Activated naive CD8-positive, alpha-beta T cell treated with anti-CD3 and anti-CD28 coated beads for 36 hours (primary cell): ENCODE data around the gene RPEL1. TPM values are rescaled to one million over a fixed set of nuclear protein-coding genes. Genes with fewer than 3 reads are reported as not detected.
"Not testable (repeated sequence)": the region's sequence is repeated elsewhere in the genome, so short reads cannot be mapped to it uniquely, and the experiment has no call there.

Experiments used
- DNase-seq: peaks from one replicate; pipeline ENCODE4 v3.0.0; 2021
- H3K27ac Mint-ChIP-seq: one replicate; pipeline ENCODE4 v1.8.0; 2022; ENCODE audit warnings: mild to moderate bottlenecking, moderate library complexity, mixed read lengths
- H3K27me3 Mint-ChIP-seq: one replicate; pipeline ENCODE4 v1.8.0; 2022; ENCODE audit warnings: mild to moderate bottlenecking, mixed read lengths
- H3K36me3 Mint-ChIP-seq: one replicate; pipeline ENCODE4 v1.8.0; 2021; ENCODE audit warnings: mild to moderate bottlenecking, mixed read lengths
- H3K4me1 Mint-ChIP-seq: one replicate; pipeline ENCODE4 v1.8.0; 2021; ENCODE audit warnings: mixed read lengths
- H3K4me3 Mint-ChIP-seq: one replicate; pipeline ENCODE4 v1.8.0; 2022; ENCODE audit warnings: mild to moderate bottlenecking, moderate library complexity, mixed read lengths
- H3K9me3 Mint-ChIP-seq: one replicate; pipeline ENCODE4 v1.8.0; 2022; ENCODE audit warnings: mixed read lengths
- total RNA-seq, 2 experiments: library from RNA; stranded (reverse); gene quantifications; one replicate each; pipeline ENCODE4 v1.2.3, GENCODE V29; 2021

Gene RPEL1
- under 1 TPM in 1 of 2 experiments, not detected in 1; 0.10 TPM for total RNA-seq

DNA sequence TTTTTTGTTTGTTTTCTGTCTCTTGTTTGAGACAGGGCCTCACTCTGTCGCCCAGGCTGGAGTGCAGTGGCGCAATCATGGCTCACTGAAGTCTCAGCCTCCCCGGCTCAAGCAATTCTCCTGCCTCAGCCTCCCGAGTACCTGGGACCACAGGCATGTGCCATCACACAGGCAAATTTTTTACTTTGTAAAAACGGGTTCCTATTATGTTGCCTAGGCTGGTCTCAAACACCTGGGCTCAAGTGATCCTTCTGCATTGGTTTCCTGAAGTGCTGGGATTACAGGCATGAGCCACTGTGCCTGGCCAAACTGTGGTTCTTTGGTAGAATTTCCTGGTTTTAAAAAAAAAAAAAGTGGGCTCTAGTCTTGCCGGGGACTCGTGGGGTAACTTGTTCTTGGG lies at the start of gene RPEL1:
RPEL1 (plus strand) TSS at position 301 of the 400 bp plus-strand sequence. CDS start 110 bp downstream, outside the sequence.
- H3K27me3 Mint-ChIP-seq, H3K36me3 Mint-ChIP-seq, H3K9me3 Mint-ChIP-seq, H3K4me3 Mint-ChIP-seq, DNase-seq, H3K27ac Mint-ChIP-seq: not testable (repeated sequence)
- peaks cover 10% of the 10 kb centered on the region for H3K4me1 Mint-ChIP-seq

DNA sequence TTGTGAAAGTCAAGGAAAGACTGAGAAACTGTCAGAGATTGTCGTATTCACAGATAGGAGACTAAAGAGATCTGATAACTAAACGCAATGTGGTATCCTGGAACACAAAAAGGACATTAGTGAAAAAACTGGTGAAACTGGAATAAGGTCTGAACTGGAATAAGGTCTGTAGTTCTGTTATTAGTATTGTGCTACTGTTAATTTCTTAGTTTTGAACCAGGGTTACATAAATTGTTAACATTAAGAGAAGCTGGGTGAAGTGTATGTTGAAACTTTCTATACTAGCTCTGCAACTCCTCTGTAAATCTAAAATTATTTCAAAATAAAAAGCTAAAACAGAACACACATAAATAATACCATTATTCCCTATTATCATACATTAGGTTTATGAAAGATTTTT lies 49.2 kb upstream of the RPEL1 start:
- Mint-ChIP-seq H3K4me1 (peaks cover 24% of the 10 kb centered on the region), H3K4me3 (no peak overlapping the region), H3K27me3 (peaks cover 6% of the 10 kb centered on the region), H3K9me3 (no peaks in the 10 kb centered on the region), H3K36me3 (peaks cover 5% of the 10 kb centered on the region), H3K27ac (no peak overlapping the region)
- no peak for DNase-seq

DNA sequence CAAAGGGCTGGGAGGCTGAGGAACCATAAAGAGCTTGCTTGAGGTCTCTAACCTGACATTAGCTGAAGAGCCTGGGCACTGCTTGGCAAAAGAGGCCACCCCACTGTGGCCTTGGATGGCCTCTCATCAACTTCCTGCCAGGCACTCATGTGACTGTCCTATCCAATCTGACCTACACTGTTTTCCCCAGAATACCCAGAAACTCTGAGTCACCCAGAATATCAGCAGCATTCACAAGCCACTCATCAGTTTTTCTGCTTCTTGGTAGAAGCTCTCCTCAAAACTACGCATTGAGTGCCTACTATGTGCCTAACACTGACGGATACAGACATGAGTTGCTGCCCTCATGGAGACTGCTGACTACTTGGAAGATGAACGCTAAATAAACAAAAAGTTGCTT lies 48.5 kb upstream of the RPEL1 start:
- Mint-ChIP-seq H3K4me1 (peaks cover 18% of the 10 kb centered on the region), H3K27me3 (peaks cover 6% of the 10 kb centered on the region), H3K36me3 (peaks cover 1% of the 10 kb centered on the region), H3K9me3 (no peaks in the 10 kb centered on the region), H3K27ac (no peak overlapping the region), H3K4me3 (peak overlapping the region; percentile 43)
- peak; percentile 22 for DNase-seq

DNA sequence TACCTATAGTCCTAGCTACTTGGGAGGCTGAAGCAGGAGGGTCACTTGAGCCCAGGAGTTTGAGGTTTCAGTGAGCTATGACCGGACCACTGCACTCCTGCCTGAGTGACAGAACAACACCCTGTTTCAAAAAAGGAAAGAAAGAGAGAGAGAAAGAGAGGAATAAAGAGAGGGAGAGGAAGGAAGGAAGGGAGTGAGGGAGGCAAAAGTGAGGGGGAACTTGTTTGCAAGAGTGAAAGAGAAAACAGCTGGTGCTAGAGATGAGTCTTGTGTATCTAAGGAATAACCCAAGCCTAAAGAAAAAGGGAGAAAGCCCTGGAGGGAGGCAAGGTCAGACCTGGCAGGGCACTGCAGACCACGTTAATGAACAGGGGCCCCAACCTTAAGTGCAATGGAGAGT lies 47.8 kb upstream of the RPEL1 start:
- no peak for DNase-seq
- no peak overlapping the region for H3K4me3 Mint-ChIP-seq
- H3K36me3 Mint-ChIP-seq: peaks cover 1% of the 10 kb centered on the region
- H3K27ac Mint-ChIP-seq: no peak overlapping the region
- H3K27me3 Mint-ChIP-seq: peaks cover 3% of the 10 kb centered on the region
- H3K9me3 Mint-ChIP-seq: no peaks in the 10 kb centered on the region
- H3K4me1 Mint-ChIP-seq: peaks cover 18% of the 10 kb centered on the region

DNA sequence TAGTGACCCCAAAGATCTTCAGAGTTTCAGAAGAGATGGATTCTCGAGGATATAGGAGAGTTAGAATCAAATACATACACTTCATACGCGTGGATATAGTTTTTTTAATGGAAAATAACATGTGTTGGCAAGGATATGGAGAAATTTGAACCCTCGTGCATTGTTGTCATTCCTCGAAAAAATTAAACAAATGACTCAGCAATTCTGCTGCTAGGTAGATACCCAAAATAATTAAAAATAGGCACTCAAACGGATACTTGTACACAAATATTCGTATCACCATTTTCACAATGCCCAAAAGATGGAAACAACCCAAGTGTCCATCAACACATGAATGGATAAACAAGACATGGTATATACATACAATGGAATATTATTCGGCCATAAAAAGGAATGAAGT lies 47.0 kb upstream of the RPEL1 start:
- Mint-ChIP-seq H3K27ac (no peak overlapping the region), H3K4me3 (no peak overlapping the region), H3K9me3 (no peaks in the 10 kb centered on the region), H3K4me1 (peaks cover 14% of the 10 kb centered on the region), H3K27me3 (peaks cover 3% of the 10 kb centered on the region), H3K36me3 (peaks cover 1% of the 10 kb centered on the region)
- DNase-seq: no peak

DNA sequence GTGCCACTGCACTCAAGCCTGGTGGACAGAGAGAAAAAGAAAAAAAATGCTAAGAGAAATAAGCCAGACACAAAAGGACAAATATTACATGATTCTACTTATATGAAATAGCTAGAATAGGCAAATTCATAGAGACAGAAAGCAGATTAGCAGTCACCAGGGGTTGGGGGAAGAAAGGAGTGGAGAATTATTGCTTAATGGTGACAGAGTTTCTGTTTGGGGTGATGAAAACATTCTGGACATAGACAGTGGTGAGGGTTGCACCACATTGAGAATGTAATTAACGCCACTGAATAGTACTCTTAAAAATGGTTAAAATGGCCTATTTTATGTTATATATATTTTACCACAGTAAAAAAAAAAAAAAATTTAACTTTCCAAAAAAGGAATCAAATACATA lies 46.2 kb upstream of the RPEL1 start:
- no peak overlapping the region for H3K4me3 Mint-ChIP-seq

DNA sequence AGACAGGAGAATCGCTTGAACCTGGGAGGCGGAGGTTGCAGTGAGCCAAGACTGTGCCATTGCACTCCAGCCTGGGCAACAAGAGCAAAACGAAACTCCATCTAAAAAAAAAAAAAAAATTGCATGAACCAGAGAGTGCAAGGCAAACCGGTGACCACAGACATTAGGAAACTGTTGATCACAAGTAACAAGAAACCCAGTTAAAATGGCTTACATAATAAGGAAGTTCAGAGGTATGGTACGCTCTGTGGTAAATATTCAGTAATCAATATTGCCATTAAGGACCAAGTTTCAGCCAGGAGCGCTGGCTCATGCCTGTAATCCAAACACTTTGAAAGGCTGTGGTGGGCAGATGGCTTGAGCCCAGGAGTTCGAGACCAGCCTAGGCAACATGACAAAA lies 43.4 kb upstream of the RPEL1 start:
- Mint-ChIP-seq H3K4me3 (no peak overlapping the region), H3K9me3 (peaks cover 5% of the 10 kb centered on the region), H3K27ac (no peak overlapping the region), H3K36me3 (no peaks in the 10 kb centered on the region), H3K27me3 (peaks cover 6% of the 10 kb centered on the region), H3K4me1 (peaks cover 6% of the 10 kb centered on the region)
- DNase-seq: no peak

More for the DNA sequence above, 46.2 kb upstream of the RPEL1 start:
- Mint-ChIP-seq H3K27me3 (no peaks in the 10 kb centered on the region), H3K9me3 (no peaks in the 10 kb centered on the region), H3K27ac (no peak overlapping the region), H3K4me1 (peaks cover 13% of the 10 kb centered on the region), H3K36me3 (no peaks in the 10 kb centered on the region)
- DNase-seq: no peak

DNA sequence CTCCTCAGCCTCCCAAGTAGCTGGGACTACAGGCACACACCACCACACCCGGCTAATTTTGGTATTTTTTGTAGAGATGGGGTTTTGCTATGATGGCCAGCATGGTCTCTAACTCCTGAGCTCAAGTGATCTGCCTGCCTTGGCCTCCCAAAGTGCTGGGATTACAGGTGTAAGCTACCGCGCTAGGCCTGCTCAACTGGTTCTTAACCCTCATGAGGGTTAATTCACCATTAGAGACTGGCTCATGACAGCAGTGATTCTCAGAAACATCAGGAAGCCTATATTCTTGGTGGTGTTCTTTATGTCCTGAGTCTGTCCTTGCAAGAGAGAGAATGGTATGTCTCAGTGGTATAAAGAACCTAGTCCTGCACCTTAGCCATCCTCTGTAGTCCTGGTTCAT lies 42.2 kb upstream of the RPEL1 start:
- Mint-ChIP-seq H3K4me1 (no peaks in the 10 kb centered on the region), H3K27ac (no peak overlapping the region), H3K4me3 (no peak overlapping the region), H3K36me3 (no peaks in the 10 kb centered on the region), H3K27me3 (peaks cover 6% of the 10 kb centered on the region), H3K9me3 (peaks cover 5% of the 10 kb centered on the region)
- no peak for DNase-seq

DNA sequence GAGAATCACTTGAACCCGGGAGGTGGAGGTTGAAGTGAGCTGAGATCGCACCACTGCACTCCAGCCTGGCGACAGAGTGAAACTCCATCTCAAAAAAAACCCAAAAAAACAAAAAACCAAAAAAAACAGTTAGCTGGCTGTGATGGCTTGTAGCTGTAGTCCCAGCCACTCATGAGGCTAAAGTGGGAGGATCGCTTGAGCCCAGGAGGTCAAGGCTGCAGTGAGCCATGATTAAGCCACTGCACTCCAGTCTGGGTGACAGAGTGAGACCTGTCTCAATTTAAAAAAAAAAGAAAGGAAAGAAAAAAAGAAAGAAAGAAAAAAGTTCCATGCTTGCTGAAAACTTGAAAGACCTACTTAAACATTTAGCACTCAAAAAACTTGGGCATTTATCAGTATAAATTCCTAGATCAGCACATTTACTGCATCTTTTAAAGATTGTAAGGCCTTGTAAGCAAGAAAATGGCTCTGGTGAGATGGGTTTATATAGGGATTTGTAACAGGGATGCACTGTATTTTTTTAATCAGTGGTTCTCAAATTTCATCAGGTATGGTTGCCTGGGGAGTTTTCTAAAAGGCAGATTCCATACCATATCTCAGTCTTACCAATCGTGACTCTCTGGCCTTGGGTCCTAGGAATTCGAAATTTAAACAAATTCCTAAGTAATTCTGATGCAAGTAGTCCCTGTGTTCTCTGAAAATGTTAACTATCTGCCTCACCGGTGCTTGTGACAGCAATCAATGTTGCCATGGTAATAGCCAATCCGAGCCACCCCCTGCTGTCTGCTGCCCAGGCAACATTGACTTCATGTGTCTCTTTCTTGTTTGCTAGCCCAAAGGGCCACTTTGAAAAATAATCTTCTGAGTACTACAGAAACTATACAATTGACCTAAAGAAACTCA lies 41.1 kb upstream of the RPEL1 start:
- no peak for DNase-seq
- H3K27ac Mint-ChIP-seq: no peak overlapping the region
- no peaks in the 10 kb centered on the region for H3K36me3 Mint-ChIP-seq
- H3K4me3 Mint-ChIP-seq: no peak overlapping the region
- H3K27me3 Mint-ChIP-seq: peaks cover 6% of the 10 kb centered on the region
- no peaks in the 10 kb centered on the region for H3K4me1 Mint-ChIP-seq
- H3K9me3 Mint-ChIP-seq: peaks cover 5% of the 10 kb centered on the region

DNA sequence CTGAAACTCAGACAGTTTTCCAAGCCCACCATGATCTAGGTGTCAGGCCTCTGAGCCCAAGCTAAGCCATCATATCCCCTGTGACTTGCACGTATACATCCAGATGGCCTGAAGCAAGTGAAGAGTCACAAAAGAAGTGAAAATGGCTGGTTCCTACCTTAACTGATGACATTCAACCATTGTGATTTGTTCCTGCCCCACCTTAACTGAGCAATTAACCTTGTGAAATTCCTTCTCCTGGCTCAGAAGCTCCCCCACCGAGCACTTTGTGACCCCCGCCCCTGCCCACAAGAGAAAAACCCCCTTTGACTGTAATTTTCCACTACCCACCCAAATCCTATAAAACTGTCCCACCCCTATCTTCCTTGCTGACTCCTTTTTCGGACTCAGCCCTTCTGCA lies 40.3 kb upstream of the RPEL1 start:
- H3K27me3 Mint-ChIP-seq, H3K27ac Mint-ChIP-seq, H3K36me3 Mint-ChIP-seq, H3K4me3 Mint-ChIP-seq, H3K4me1 Mint-ChIP-seq, H3K9me3 Mint-ChIP-seq, DNase-seq: not testable (repeated sequence)

DNA sequence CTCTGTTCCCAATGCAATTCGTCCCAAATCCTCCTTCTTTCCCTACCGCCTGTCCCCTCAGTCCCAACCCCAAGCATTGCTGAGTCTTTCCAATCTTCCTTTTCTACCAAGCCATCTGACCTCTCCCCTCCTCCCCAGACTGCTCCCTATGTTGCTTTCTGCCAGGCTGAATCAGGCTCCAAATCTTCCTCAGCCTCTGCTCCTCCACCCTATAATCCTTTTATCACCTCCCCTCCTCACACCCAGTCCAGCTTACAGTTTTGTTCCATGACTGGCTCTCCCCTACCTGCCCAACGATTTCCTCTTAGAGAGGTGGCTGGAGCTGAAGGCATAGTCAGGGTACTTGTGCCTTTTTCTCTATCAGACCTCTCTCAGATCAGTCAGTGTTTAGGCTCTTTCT lies 39.0 kb upstream of the RPEL1 start:
- H3K9me3 Mint-ChIP-seq, H3K4me1 Mint-ChIP-seq, H3K36me3 Mint-ChIP-seq, DNase-seq, H3K27me3 Mint-ChIP-seq, H3K27ac Mint-ChIP-seq, H3K4me3 Mint-ChIP-seq: not testable (repeated sequence)

DNA sequence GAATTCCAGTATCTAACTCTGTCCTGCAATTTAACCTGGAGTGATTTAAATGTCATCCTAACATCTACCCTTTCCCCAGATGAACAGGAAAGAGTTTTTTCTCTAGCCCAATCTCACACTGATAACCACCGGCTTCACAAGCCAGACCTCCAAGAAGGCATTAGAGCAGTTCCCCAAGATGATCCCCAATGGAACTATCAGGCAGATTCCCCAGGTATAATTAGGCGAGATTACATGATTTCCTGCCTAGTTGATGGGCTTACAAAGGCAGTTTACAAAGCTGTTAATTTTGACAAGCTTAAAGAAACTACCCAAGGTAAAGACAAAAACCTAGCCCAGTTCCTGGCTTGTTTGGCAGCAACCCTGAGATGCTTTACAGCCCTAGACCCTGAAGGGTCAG lies 38.5 kb upstream of the RPEL1 start:
- peaks cover 9% of the 10 kb centered on the region for H3K9me3 Mint-ChIP-seq
- peaks cover 6% of the 10 kb centered on the region for H3K27me3 Mint-ChIP-seq
- H3K4me1 Mint-ChIP-seq: no peaks in the 10 kb centered on the region

DNA sequence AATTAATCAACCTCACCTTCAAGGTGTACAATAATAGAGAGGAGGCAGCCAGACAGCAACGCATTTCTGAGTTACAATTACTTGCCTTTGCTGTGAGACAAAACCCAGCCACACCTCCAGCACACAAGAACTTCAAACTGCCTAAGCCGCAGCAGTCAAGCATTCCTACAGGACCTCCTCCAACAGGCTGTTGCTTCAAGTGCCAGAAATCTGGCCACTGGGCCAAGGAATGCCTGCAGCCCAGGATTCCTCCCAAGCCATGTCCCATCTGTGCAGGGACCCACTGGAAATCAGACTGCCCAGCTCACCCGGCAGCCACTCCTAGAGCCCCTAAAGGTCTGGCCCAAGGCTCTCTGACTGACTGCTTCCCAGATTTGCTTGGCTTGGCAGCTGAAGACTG lies 38.0 kb upstream of the RPEL1 start:
- H3K27me3 Mint-ChIP-seq, DNase-seq, H3K27ac Mint-ChIP-seq, H3K4me3 Mint-ChIP-seq, H3K4me1 Mint-ChIP-seq, H3K36me3 Mint-ChIP-seq: not testable (repeated sequence)
- H3K9me3 Mint-ChIP-seq: peaks cover 12% of the 10 kb centered on the region

More for the DNA sequence above, 38.5 kb upstream of the RPEL1 start:
- no peak overlapping the region for H3K4me3 Mint-ChIP-seq
- no peak overlapping the region for H3K27ac Mint-ChIP-seq
- no peak for DNase-seq
- H3K36me3 Mint-ChIP-seq: no peaks in the 10 kb centered on the region

DNA sequence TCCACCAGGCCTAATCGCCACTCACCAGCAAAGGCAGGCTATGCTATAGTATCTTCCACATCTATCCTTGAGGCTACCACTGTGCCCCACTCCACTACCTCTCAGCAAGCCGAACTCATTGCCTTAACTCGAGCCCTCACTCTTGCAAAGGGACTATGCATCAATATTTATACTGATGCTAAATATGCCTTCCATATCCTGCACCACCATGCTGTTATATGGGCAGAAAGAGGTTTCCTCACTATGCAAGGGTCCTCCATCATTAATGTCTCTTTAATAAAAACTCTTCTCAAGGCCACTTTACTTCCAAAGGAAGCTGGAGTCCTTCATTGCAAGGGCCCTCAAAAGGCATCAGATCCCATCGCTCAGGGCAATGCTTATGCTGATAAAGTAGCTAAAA lies 35.4 kb upstream of the RPEL1 start:
- H3K36me3 Mint-ChIP-seq, H3K27ac Mint-ChIP-seq, DNase-seq, H3K4me3 Mint-ChIP-seq, H3K4me1 Mint-ChIP-seq, H3K27me3 Mint-ChIP-seq: not testable (repeated sequence)
- H3K9me3 Mint-ChIP-seq: peaks cover 15% of the 10 kb centered on the region

DNA sequence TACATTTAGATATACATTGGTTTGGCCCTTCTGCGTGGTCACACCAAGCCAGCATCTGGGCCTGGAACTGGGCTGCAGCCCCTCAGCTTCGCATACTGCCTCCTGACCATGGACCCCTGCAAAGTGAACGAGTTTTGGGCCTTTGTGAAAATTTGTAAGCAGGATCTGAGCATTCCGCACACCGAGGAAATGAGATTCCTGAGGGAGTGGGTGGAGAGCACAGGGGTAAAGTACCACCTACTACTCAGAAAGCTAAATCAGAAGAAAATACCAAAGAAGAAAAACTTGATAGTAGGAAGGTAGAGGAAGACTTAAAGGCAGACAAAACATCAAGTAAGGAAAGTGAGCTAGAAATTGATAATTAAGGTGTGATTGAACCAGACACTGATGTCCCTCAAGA lies 30.1 kb upstream of the RPEL1 start:
- Mint-ChIP-seq H3K27me3 (no peaks in the 10 kb centered on the region), H3K27ac (no peak overlapping the region)

DNA sequence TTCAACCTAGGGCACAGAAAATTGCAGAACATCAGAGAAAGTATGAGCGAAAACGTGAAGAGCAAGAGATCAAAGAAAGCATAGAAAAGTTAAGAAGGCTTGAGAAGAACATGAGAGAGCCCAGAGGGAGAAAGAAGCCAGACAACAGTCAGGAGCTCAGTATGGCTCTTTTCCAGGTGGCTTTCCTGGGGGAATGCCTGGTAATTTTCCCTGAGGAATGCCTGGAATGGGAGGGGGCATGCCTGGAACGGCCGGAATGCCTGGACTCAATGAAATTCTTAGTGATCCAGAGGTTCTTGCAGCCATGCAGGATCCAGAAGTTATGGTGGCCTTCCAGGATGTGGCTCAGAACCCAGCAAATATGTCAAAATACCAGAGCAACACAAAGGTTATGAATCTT lies 29.3 kb upstream of the RPEL1 start:
- H3K4me1 Mint-ChIP-seq, H3K4me3 Mint-ChIP-seq, H3K36me3 Mint-ChIP-seq, H3K27ac Mint-ChIP-seq, H3K9me3 Mint-ChIP-seq, H3K27me3 Mint-ChIP-seq, DNase-seq: not testable (repeated sequence)

More for the DNA sequence above, 30.1 kb upstream of the RPEL1 start:
- DNase-seq: no peak
- H3K36me3 Mint-ChIP-seq: no peaks in the 10 kb centered on the region
- H3K4me3 Mint-ChIP-seq: no peak overlapping the region
- H3K4me1 Mint-ChIP-seq: peaks cover 2% of the 10 kb centered on the region
- H3K9me3 Mint-ChIP-seq: peaks cover 10% of the 10 kb centered on the region
